GM19463 (cell line): ENCODE data around the gene MGAT4A.

Experiments
- ATAC-seq: cut with Tn5 transposase; IDR thresholded peaks from one replicate; pipeline ENCODE4 v1.9.1; 2021; ENCODE audit warnings: mild to moderate bottlenecking, moderate library complexity; ENCODE audit not compliant: unreplicated experiment

Gene MGAT4A

GRCh38 chr2:98704499-98705332 lies 26.2 kb downstream of the MGAT4A start:
- no peak for ATAC-seq

- no peak for ATAC-seq
These were observed 27.2 kb downstream of the MGAT4A start for GRCh38 chr2:98703738-98704137.

- no peak for ATAC-seq
These were observed 27.9 kb downstream of the MGAT4A start for GRCh38 chr2:98702858-98703620.

GRCh38 chr2:98702127-98702802 lies 28.7 kb downstream of the MGAT4A start:
- ATAC-seq: no peak

- ATAC-seq: no peak
These were observed 29.7 kb downstream of the MGAT4A start for GRCh38 chr2:98701230-98701629.

GRCh38 chr2:98698896-98699295 lies 32.0 kb downstream of the MGAT4A start:
- ATAC-seq: no peak

- no peak for ATAC-seq
These were observed 33.1 kb downstream of the MGAT4A start for GRCh38 chr2:98697651-98698337.

GRCh38 chr2:98696200-98696599 lies 34.7 kb downstream of the MGAT4A start:
- ATAC-seq: no peak

- no peak for ATAC-seq
These were observed 35.7 kb downstream of the MGAT4A start for GRCh38 chr2:98695255-98695654.

GRCh38 chr2:98693477-98693876 lies 37.5 kb downstream of the MGAT4A start:
- ATAC-seq: no peak

- ATAC-seq: no peak
These were observed 38.6 kb downstream of the MGAT4A start for GRCh38 chr2:98692090-98693054.

GRCh38 chr2:98691303-98691702 lies 39.6 kb downstream of the MGAT4A start:
- ATAC-seq: no peak

- no peak for ATAC-seq
These were observed 44.7 kb downstream of the MGAT4A start for GRCh38 chr2:98685930-98686887.

GRCh38 chr2:98683728-98684127 lies 47.2 kb downstream of the MGAT4A start:
- ATAC-seq: no peak

GRCh38 chr2:98676742-98677141 lies 54.2 kb downstream of the MGAT4A start:
- no peak for ATAC-seq

GRCh38 chr2:98674233-98674964 lies 56.5 kb downstream of the MGAT4A start:
- ATAC-seq: no peak

- ATAC-seq: no peak
These were observed 61.3 kb downstream of the MGAT4A start for GRCh38 chr2:98669675-98670074.

- ATAC-seq: no peak
These were observed 65.3 kb downstream of the MGAT4A start for GRCh38 chr2:98665677-98666076.
